ENCODE measurements around the gene KMT2E. TPM values are rescaled to one million over a fixed set of nuclear protein-coding genes. Genes with fewer than 3 reads are reported as not detected.

KMT2E gene
- total RNA-seq, 1 donor from 2014 or later: 62.5 TPM

GRCh38 chr7:105016068-105016708, 2.2 kb downstream of the KMT2E start:
- Histone ChIP-seq H3K36me3 (ENCODE audit: insufficient read depth, low read length) (no peaks in the 10 kb centered on the region), H3K79me2 (ENCODE audit: insufficient read depth, low read length) (peaks cover 76% of the 10 kb centered on the region), H3K9me3 (ENCODE audit: insufficient read depth, low read depth, low read length) (no peaks in the 10 kb centered on the region), H4K20me1 (ENCODE audit: insufficient read depth, low read length) (peaks cover 43% of the 10 kb centered on the region), H3K4me2 (ENCODE audit: low read length) (peak overlapping the region; percentile 97), H3K27me3 (ENCODE audit: insufficient read depth, low read length) (no peaks in the 10 kb centered on the region), H3K4me3 (ENCODE audit: insufficient read depth, low read depth, low read length) (peak overlapping the region; percentile 86), H3K4me1 (ENCODE audit: insufficient read depth, low read length) (peaks cover 7% of the 10 kb centered on the region), H2AFZ (ENCODE audit: low read depth, low read length) (no peak overlapping the region), H3K27ac (ENCODE audit: low read depth, low read length) (peak overlapping the region; percentile 100), H3K9ac (ENCODE audit: low read length) (peak overlapping the region; percentile 100)
- Mint-ChIP-seq H3K27ac (ENCODE audit: unreplicated experiment) (peak overlapping the region; percentile 100), H3K4me3 (ENCODE audit: unreplicated experiment) (peak overlapping the region; percentile 99), H3K4me1 (ENCODE audit: low read depth, unreplicated experiment) (peaks cover 13% of the 10 kb centered on the region), H3K36me3 (ENCODE audit: low read depth, unreplicated experiment) (peaks cover 8% of the 10 kb centered on the region), H3K9me3 (ENCODE audit: unreplicated experiment) (no peaks in the 10 kb centered on the region), H3K27me3 (ENCODE audit: low read depth, unreplicated experiment) (no peaks in the 10 kb centered on the region)
- DNase-seq (ENCODE audit: low read depth) (no peak), FAIRE-seq (no peak)
- no peak for TF ChIP-seq EZH2 (IDR thresholded peaks at IDR 0.05; ENCODE audit: insufficient read depth, low read length)
- no peak for TF ChIP-seq CTCF (IDR thresholded peaks at IDR 0.05; ENCODE audit: insufficient read depth, low read depth, low read length)

DNA sequence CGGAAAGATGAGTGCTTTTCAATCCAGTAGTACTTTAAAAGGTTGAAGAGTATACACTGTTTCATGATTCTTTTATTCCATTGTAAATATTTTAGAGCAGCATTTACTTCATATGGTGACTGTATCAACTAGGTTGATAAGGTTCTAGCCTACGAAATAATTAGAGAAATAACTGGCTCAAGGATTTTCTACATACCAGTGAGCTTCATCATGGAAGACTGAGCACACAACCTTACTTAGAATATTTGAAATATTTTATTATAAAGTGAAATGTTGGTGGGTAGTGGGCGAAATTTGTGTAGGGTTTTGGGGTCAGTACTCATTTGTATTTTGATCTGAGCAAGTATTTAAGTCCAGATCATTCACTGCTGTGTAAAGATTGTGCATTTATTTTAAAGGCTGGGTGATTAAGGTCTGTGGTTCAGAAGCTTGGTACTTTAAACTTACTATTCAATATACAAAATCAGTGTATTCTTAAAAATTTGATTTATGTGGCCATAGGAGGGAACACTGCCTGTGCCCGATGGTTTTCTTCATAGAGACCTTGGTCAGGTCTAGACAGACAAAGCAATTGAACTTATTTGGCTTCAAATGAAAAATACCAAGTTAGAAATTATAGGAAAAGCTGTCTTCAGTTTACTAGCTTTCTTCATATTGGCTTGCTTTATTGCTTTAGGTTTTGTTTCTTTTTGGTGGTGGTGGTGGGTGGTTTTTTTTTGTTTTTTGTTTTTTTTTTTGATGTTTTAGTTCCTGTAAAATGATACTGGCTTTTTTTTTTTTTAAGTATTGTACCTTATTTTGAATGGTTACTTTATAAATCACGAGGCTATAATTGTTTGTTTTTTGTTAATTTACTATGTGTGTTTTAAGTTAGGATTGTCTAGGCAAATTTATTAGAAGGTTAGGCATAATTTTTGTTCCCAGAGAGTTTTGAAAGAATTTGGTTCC, 3.0 kb downstream of the KMT2E start:
- peak overlapping the region; percentile 100 for H3K27ac ChIP-seq (ENCODE audit: low read depth, low read length)
- TF ChIP-seq CTCF (IDR thresholded peaks at IDR 0.05; ENCODE audit: insufficient read depth, low read depth, low read length) (no peak), EZH2 (IDR thresholded peaks at IDR 0.05; ENCODE audit: insufficient read depth, low read length) (no peak)
- peaks cover 6% of the 10 kb centered on the region for H3K36me3 Mint-ChIP-seq (ENCODE audit: low read depth, unreplicated experiment)
- peaks cover 18% of the 10 kb centered on the region for H3K4me1 Mint-ChIP-seq (ENCODE audit: low read depth, unreplicated experiment)
- H3K9me3 Mint-ChIP-seq (ENCODE audit: unreplicated experiment): no peaks in the 10 kb centered on the region
- H3K79me2 ChIP-seq (ENCODE audit: insufficient read depth, low read length): peaks cover 84% of the 10 kb centered on the region
- H3K4me3 Mint-ChIP-seq (ENCODE audit: unreplicated experiment): peak overlapping the region; percentile 99
- peak overlapping the region; percentile 100 for H3K9ac ChIP-seq (ENCODE audit: low read length)
- H4K20me1 ChIP-seq (ENCODE audit: insufficient read depth, low read length): peaks cover 46% of the 10 kb centered on the region
- DNase-seq (ENCODE audit: low read depth) (peak; percentile 67), FAIRE-seq (no peak)
- peak overlapping the region; percentile 96 for H3K27ac Mint-ChIP-seq (ENCODE audit: unreplicated experiment)
- H2AFZ ChIP-seq (ENCODE audit: low read depth, low read length): no peak overlapping the region
- H3K27me3 Mint-ChIP-seq (ENCODE audit: low read depth, unreplicated experiment): no peaks in the 10 kb centered on the region
- peak overlapping the region; percentile 86 for H3K4me3 ChIP-seq (ENCODE audit: insufficient read depth, low read depth, low read length)
- no peaks in the 10 kb centered on the region for H3K36me3 ChIP-seq (ENCODE audit: insufficient read depth, low read length)
- no peaks in the 10 kb centered on the region for H3K9me3 ChIP-seq (ENCODE audit: insufficient read depth, low read depth, low read length)
- no peaks in the 10 kb centered on the region for H3K27me3 ChIP-seq (ENCODE audit: insufficient read depth, low read length)
- peak overlapping the region; percentile 97 for H3K4me2 ChIP-seq (ENCODE audit: low read length)
- H3K4me1 ChIP-seq (ENCODE audit: insufficient read depth, low read length): peaks cover 7% of the 10 kb centered on the region
